H1 (cell line): ENCODE results near the gene TIMM9. TPM values are rescaled to one million over a fixed set of nuclear protein-coding genes. Genes with fewer than 3 reads are reported as not detected.
"Not testable (repeated sequence)": the region's sequence is repeated elsewhere in the genome, so short reads cannot be mapped to it uniquely, and the experiment has no call there.

Experiments used
- CTCF ChIA-PET: fragments of 300-600 bp; sonication (Branson Sonifier 250); formaldehyde crosslinking; loops from one replicate; lab custom pipeline; 2021; ENCODE audit not compliant: partially characterized antibody; lab: Charles Lee
- POLR2A ChIA-PET: fragments of 300-600 bp; sonication (Branson Sonifier 250); formaldehyde crosslinking; loops from one replicate; lab custom pipeline; 2021; ENCODE audit warnings: inconsistent platforms; ENCODE audit not compliant: partially characterized antibody; lab: Charles Lee
- DNase-seq, 2 experiments: peaks; one replicate each; pipeline versions ENCODE4 v3.0.0 to v3.0.0-alpha.2; 2010 to 2022; ENCODE audit warnings: low spot score in 2 of 2, low read depth in 1 of 2, mixed read lengths in 1 of 2
- FAIRE-seq: peaks from 2 replicates; lab custom pipeline; 2011; peaks lifted over from hg19 to GRCh38; lab: Jason Lieb, UNC
- H2AFZ ChIP-seq: 2 replicates; pipeline ENCODE4 v1.8.1; 2012; ENCODE audit warnings: low read length, inconsistent platforms
- H2AK5ac ChIP-seq: 2 replicates; pipeline ENCODE4 v1.6.1; 2013; ENCODE audit warnings: low read depth, low read length
- H2BK120ac ChIP-seq: replicated peaks from 2 replicates; pipeline ENCODE3; 2013; ENCODE audit warnings: low read depth, low read length, inconsistent platforms
- H2BK12ac ChIP-seq: 2 replicates; pipeline ENCODE4 v1.6.1; 2013; ENCODE audit warnings: low read depth, low read length
- H2BK15ac ChIP-seq: 2 replicates; pipeline ENCODE4 v1.6.1; 2013; ENCODE audit warnings: low read length
- H2BK20ac ChIP-seq: 2 replicates; pipeline ENCODE4 v1.6.1; 2013; ENCODE audit warnings: low read length
- H2BK5ac ChIP-seq: 2 replicates; pipeline ENCODE4 v1.6.1; 2013; ENCODE audit warnings: low read depth, low read length
- H3K14ac ChIP-seq: 2 replicates; pipeline ENCODE4 v1.6.1; 2013; ENCODE audit warnings: inconsistent platforms; ENCODE audit not compliant: insufficient read length
- H3K18ac ChIP-seq: 2 replicates; pipeline ENCODE4 v1.6.1; 2013; ENCODE audit warnings: low read length; ENCODE audit errors: extremely low read depth
- H3K23ac ChIP-seq: 2 replicates; pipeline ENCODE4 v1.6.1; 2013; ENCODE audit warnings: inconsistent platforms; ENCODE audit not compliant: insufficient read length
- H3K23me2 ChIP-seq: 2 replicates; pipeline ENCODE4 v1.6.1; 2013; ENCODE audit warnings: low read depth, low read length
- H3K27ac ChIP-seq: 2 replicates; pipeline ENCODE4 v1.6.1; 2011; ENCODE audit warnings: low read depth, low read length, inconsistent platforms
- H3K27me3 ChIP-seq, 4 experiments: replicated peaks in 1 of 4; 1 replicate in 1 of 4; 2 replicates in 3 of 4; pipeline versions ENCODE4 v1.6.1 to v1.8.1; 2011 to 2013; ENCODE audit warnings: low read length in 3 of 4, mild to moderate bottlenecking in 3 of 4, inconsistent platforms in 2 of 4, mixed read lengths in 2 of 4, moderate library complexity in 1 of 4; ENCODE audit not compliant: control insufficient read depth in 3 of 4, insufficient read depth in 3 of 4; ENCODE audit errors: extremely low read depth in 1 of 4
- H3K36me3 ChIP-seq, 4 experiments: 2 replicates each; pipeline versions ENCODE4 v1.6.1 to v1.8.1; 2011 to 2013; ENCODE audit warnings: mild to moderate bottlenecking in 4 of 4, low read length in 3 of 4, moderate library complexity in 2 of 4, control low read depth in 1 of 4, inconsistent platforms in 1 of 4; ENCODE audit not compliant: insufficient read depth in 4 of 4, control insufficient read depth in 2 of 4
- H3K4ac ChIP-seq: replicated peaks from 2 replicates; pipeline ENCODE3; 2013; ENCODE audit warnings: low read length, low read depth, mixed read lengths, inconsistent platforms; ENCODE audit not compliant: insufficient read length
- H3K4me1 ChIP-seq, 4 experiments: replicated peaks in 1 of 4; 1 replicate in 1 of 4; 2 replicates in 3 of 4; pipeline versions ENCODE4 v1.6.1 to v1.8.1; 2011 to 2013; ENCODE audit warnings: low read length in 3 of 4, inconsistent platforms in 2 of 4, mixed read lengths in 1 of 4; ENCODE audit not compliant: insufficient read depth in 4 of 4, control insufficient read depth in 3 of 4
- H3K4me2 ChIP-seq, 2 experiments: 2 replicates each; pipeline versions ENCODE4 v1.6.1 to v1.8.1; 2011 to 2013; ENCODE audit warnings: low read depth in 2 of 2, low read length in 2 of 2, control low read depth in 1 of 2, inconsistent platforms in 1 of 2, mild to moderate bottlenecking in 1 of 2; ENCODE audit not compliant: insufficient read depth in 1 of 2
- H3K4me3 ChIP-seq, 4 experiments: fragments of 200-600, 300-600 bp in 1 of 4; sonication (generic), shearing (Covaris generic), sonication (Bioruptor Twin) in 1 of 4; 2 replicates each; pipeline versions ENCODE4 v1.5.1 to v1.8.1; 2011 to 2016; ENCODE audit warnings: low read length in 4 of 4, low read depth in 3 of 4, control low read depth in 2 of 4, inconsistent platforms in 2 of 4, mild to moderate bottlenecking in 2 of 4, mixed read lengths in 1 of 4, moderate library complexity in 1 of 4; ENCODE audit not compliant: insufficient read depth in 2 of 4; ENCODE audit errors: extremely low read depth in 1 of 4
- H3K56ac ChIP-seq: replicated peaks from 2 replicates; pipeline ENCODE3; 2013; ENCODE audit warnings: low read depth, mild to moderate bottlenecking, mixed read lengths, low read length, inconsistent platforms; ENCODE audit not compliant: insufficient read length
- H3K79me1 ChIP-seq: 2 replicates; pipeline ENCODE4 v1.6.1; 2013; ENCODE audit warnings: low read depth, low read length, control low read depth
- H3K79me2 ChIP-seq, 2 experiments: 2 replicates each; pipeline versions ENCODE4 v1.6.1 to v1.8.1; 2012 to 2013; ENCODE audit warnings: low read length in 2 of 2, mild to moderate bottlenecking in 2 of 2, inconsistent platforms in 1 of 2; ENCODE audit not compliant: insufficient read depth in 2 of 2, control insufficient read depth in 1 of 2
- H3K9ac ChIP-seq, 4 experiments: replicated peaks in 1 of 4; 1 replicate in 1 of 4; 2 replicates in 3 of 4; pipeline versions ENCODE4 v1.6.1 to v1.8.1; 2011 to 2013; ENCODE audit warnings: low read depth in 3 of 4, low read length in 3 of 4, control low read depth in 2 of 4, mild to moderate bottlenecking in 2 of 4, moderate library complexity in 2 of 4, inconsistent platforms in 1 of 4; ENCODE audit errors: extremely low read depth in 1 of 4
- H3K9me3 ChIP-seq, 2 experiments: 2 replicates each; pipeline versions ENCODE4 v1.6.1 to v1.8.1; 2012 to 2013; ENCODE audit warnings: mild to moderate bottlenecking in 2 of 2, moderate library complexity in 2 of 2, control low read depth in 1 of 2, inconsistent platforms in 1 of 2, low read depth in 1 of 2, low read length in 1 of 2, mixed read lengths in 1 of 2; ENCODE audit not compliant: insufficient read depth in 2 of 2
- H4K20me1 ChIP-seq, 2 experiments: replicated peaks in 1 of 2; 2 replicates each; pipeline versions ENCODE3 to v1.8.1; 2011 to 2013; ENCODE audit warnings: inconsistent platforms in 2 of 2, low read length in 2 of 2, mild to moderate bottlenecking in 1 of 2; ENCODE audit not compliant: insufficient read depth in 2 of 2, control insufficient read depth in 1 of 2
- H4K5ac ChIP-seq: 2 replicates; pipeline ENCODE4 v1.6.1; 2013; ENCODE audit warnings: low read length, low read depth, mixed read lengths, inconsistent platforms; ENCODE audit not compliant: insufficient read length
- H4K8ac ChIP-seq: 2 replicates; pipeline ENCODE4 v1.8.0; 2013; ENCODE audit warnings: mild to moderate bottlenecking, moderate library complexity, low read length, inconsistent platforms; ENCODE audit not compliant: insufficient read depth; ENCODE audit errors: extremely low read depth
- H4K91ac ChIP-seq: replicated peaks from 2 replicates; pipeline ENCODE3; 2013; ENCODE audit warnings: low read length, mixed read lengths, inconsistent platforms; ENCODE audit not compliant: insufficient read length
- WGBS, 2 experiments: shearing (Covaris generic) in 1 of 2; methylation state at CpG; one replicate each; pipeline versions ENCODE4 v1.1.6 to v1.1.7; 2013 to 2015; ENCODE audit warnings: low lambda C conversion rate in 2 of 2, mixed read lengths in 2 of 2, inconsistent platforms in 1 of 2, low coverage in 1 of 2, missing lambda C conversion rate in 1 of 2; ENCODE audit not compliant: insufficient replicate concordance in 2 of 2, insufficient coverage in 1 of 2, insufficient read length in 1 of 2; ENCODE audit errors: extremely low coverage in 1 of 2, missing lambda C conversion rate in 1 of 2; 5-methylcytosine and 5-hydroxymethylcytosine counted together
- polyA plus RNA-seq, 7 experiments: library from polyadenylated mRNA; depleted of rRNA in 3 of 7; stranded (reverse) in 5 of 7; unstranded in 2 of 7; fragments of >200 nt in 5 of 7; fragments of 200-250 nt in 2 of 7; gene quantifications; 1 replicate in 5 of 7; 2 replicates in 1 of 7; 4 replicates in 1 of 7; pipeline versions ENCODE4 v1.2.1 to v1.2.3, GENCODE V29; 2011 to 2013; ENCODE audit warnings: missing spikeins in 2 of 7, mixed read lengths in 2 of 7
- small RNA-seq: library from polyadenylated mRNA; stranded (forward); fragments of <200 nt; extraction: miRNeasy Mini kit (QIAGEN cat#:217004); gene quantifications from one replicate; pipeline ENCODE3, GENCODE V24; 2013; ENCODE audit not compliant: insufficient read depth
- total RNA-seq: library from RNA; stranded (reverse); fragmentation: NEBNext Ultra II Directional; extraction: Animal tissue kit (Norgen Biotek cat#: 25700); gene quantifications from 2 replicates; pipeline ENCODE4 v1.2.1, GENCODE V29; 2021

TIMM9 gene
- total and polyA plus RNA-seq, 2 of the 8 experiments (the other 6 are each of a cell fraction or from before 2014, with no cell fraction given) = 24.0 to 52.2 TPM

GRCh38 chr14:58362272-58362671, 65.1 kb downstream of the TIMM9 start:
- not testable (repeated sequence) for H3K79me1 ChIP-seq, H3K79me2 ChIP-seq, H3K9ac ChIP-seq, H3K18ac ChIP-seq, H4K8ac ChIP-seq, H4K91ac ChIP-seq, H3K27me3 ChIP-seq, H2AK5ac ChIP-seq, H3K56ac ChIP-seq, H2BK120ac ChIP-seq, H3K14ac ChIP-seq, H3K27ac ChIP-seq, H2BK5ac ChIP-seq, H3K4me1 ChIP-seq, H2AFZ ChIP-seq, H3K4me2 ChIP-seq, H4K5ac ChIP-seq, H3K4ac ChIP-seq, H2BK15ac ChIP-seq, H3K4me3 ChIP-seq, H4K20me1 ChIP-seq, H3K9me3 ChIP-seq, H2BK20ac ChIP-seq, DNase-seq, H3K23ac ChIP-seq, H3K23me2 ChIP-seq, H2BK12ac ChIP-seq, FAIRE-seq
- POLR2A ChIA-PET = interaction anchor here (1.2 kb wide), 1 partner anchor 10 kb away, joined by 4 read pairs; no protein-coding TSS in a partner anchor
- CTCF ChIA-PET = interaction anchor here (0.6 to 1.5 kb wide), 3 partner anchors 10 to 80 kb away, joined by 3 to 6 read pairs (median 4); no protein-coding TSS in a partner anchor
- peaks cover 4 to 50% (median 9%) of the 10 kb centered on the region in 4 experiments for H3K36me3 ChIP-seq
- 90% methylated on average over 1 of the region's 1 CpG; no CpG with 5 or more reads in 1 of the 2 experiments for whole genome bisulfite sequencing, 2 experiments

Small RNAs within 50 kb of the gene (small RNA-seq; reads per million reads assigned to genes)
- gene HSBP1P1 = not detected
- gene RF00019 = not detected

Other genes with a start within 250 kb of the TIMM9 start
- gene ACTR10, start 227.4 kb downstream of the TIMM9 start, total RNA-seq = 33.9 and 34.6 TPM in 2 replicates
- 6.9 and 15.4 TPM in 2 replicates for gene ACTR10, start 227.4 kb downstream of the TIMM9 start, polyA plus RNA-seq (2011; rRNA removed)
- 283 and 285 TPM in 2 replicates for gene PSMA3, start 182.7 kb downstream of the TIMM9 start, total RNA-seq
- 244 and 507 TPM in 2 replicates for gene PSMA3, start 182.7 kb downstream of the TIMM9 start, polyA plus RNA-seq (2011; rRNA removed)
- gene ARID4A, start 129.0 kb downstream of the TIMM9 start, total RNA-seq = 12.6 and 14.6 TPM in 2 replicates
- gene ARID4A, start 129.0 kb downstream of the TIMM9 start, polyA plus RNA-seq (2011; rRNA removed) = 1.9 and 2.1 TPM in 2 replicates
- not detected in 2 replicates for gene TOMM20L, start 31.6 kb downstream of the TIMM9 start, total RNA-seq
- gene TOMM20L, start 31.6 kb downstream of the TIMM9 start, polyA plus RNA-seq (2011; rRNA removed) = not detected in 2 replicates
- 21.6 and 24.8 TPM in 2 replicates for gene KIAA0586, start 188 bp upstream of the TIMM9 start, total RNA-seq
- gene KIAA0586, start 188 bp upstream of the TIMM9 start, polyA plus RNA-seq (2011; rRNA removed) = 3.6 and 7.2 TPM in 2 replicates
- gene DACT1, start 210.4 kb upstream of the TIMM9 start, total RNA-seq = 26.2 and 29.8 TPM in 2 replicates
- gene DACT1, start 210.4 kb upstream of the TIMM9 start, polyA plus RNA-seq (2011; rRNA removed) = 3.2 and 4.7 TPM in 2 replicates